T-cell (primary cell): ENCODE data around the gene COL5A2. TPM values are rescaled to one million over a fixed set of nuclear protein-coding genes. Genes with fewer than 3 reads are reported as not detected.

Source experiments
- ATAC-seq, 4 experiments: fragments of 200-7000 bp in 3 of 4; fragments of 150-1000 bp in 1 of 4; cut with Tn5 transposase; replicated peaks in 1 of 4; 1 replicate in 3 of 4; 2 replicates in 1 of 4; pipeline ENCODE4 v1.10.0; 2021; ENCODE audit warnings: moderate library complexity in 3 of 4, mild to moderate bottlenecking in 2 of 4, moderate number of reproducible peaks in 1 of 4
- CTCF ChIA-PET, 2 donors: fragments of 300-600 bp; sonication (Branson Sonifier 250); formaldehyde crosslinking; loops; one replicate each; lab custom pipeline; 2022; ENCODE audit warnings: antibody characterized with exemption in 2 of 2; lab: Charles Lee
- POLR2A ChIA-PET, 2 donors: fragments of 300-600 bp; sonication (Branson Sonifier 250); formaldehyde crosslinking; loops; one replicate each; lab custom pipeline; 2022; ENCODE audit warnings: antibody characterized with exemption in 2 of 2; lab: Charles Lee
- DNase-seq, 35 experiments: peaks; one replicate each; pipeline versions ENCODE4 v3.0.0 to v3.0.0-alpha.2; 2013 to 2023
- H3K27ac ChIP-seq: one replicate; pipeline ENCODE4 v1.5.1; 2013; ENCODE audit warnings: low read length
- H3K27me3 ChIP-seq, 2 experiments: replicated peaks in 1 of 2; 1 replicate in 1 of 2; 2 replicates in 1 of 2; pipeline versions ENCODE4 v1.6.1 to v1.7.0; 2013; ENCODE audit warnings: low read length in 1 of 2, mixed read lengths in 1 of 2; ENCODE audit not compliant: control insufficient read depth in 2 of 2, insufficient read depth in 2 of 2; ENCODE audit errors: extremely low read depth in 1 of 2
- H3K36me3 ChIP-seq, 2 donors: 1 replicate in 1 of 2; 2 replicates in 1 of 2; pipeline versions ENCODE4 v1.6.1 to v1.7.0; 2013; ENCODE audit warnings: low read length in 1 of 2; ENCODE audit not compliant: control insufficient read depth in 2 of 2, insufficient read depth in 1 of 2; ENCODE audit errors: extremely low read depth in 1 of 2
- H3K4me1 ChIP-seq, 2 experiments: 1 replicate in 1 of 2; 2 replicates in 1 of 2; pipeline versions ENCODE4 v1.6.1 to v1.7.0; 2013; ENCODE audit warnings: low read length in 2 of 2, mixed read lengths in 1 of 2; ENCODE audit not compliant: insufficient read depth in 2 of 2, control insufficient read depth in 1 of 2; ENCODE audit errors: extremely low read depth in 1 of 2
- H3K4me3 ChIP-seq, 2 donors: 1 replicate in 1 of 2; 2 replicates in 1 of 2; pipeline versions ENCODE4 v1.5.1 to v1.7.0; 2013; ENCODE audit warnings: mild to moderate bottlenecking in 2 of 2, low read length in 1 of 2, moderate library complexity in 1 of 2; ENCODE audit not compliant: control insufficient read depth in 1 of 2; ENCODE audit errors: extremely low read depth in 1 of 2
- H3K9me3 ChIP-seq: 2 replicates; pipeline ENCODE4 v1.7.0; 2013
- H3K27ac Mint-ChIP-seq, 2 donors: one replicate each; pipeline ENCODE4 v1.8.0; 2020 to 2021; ENCODE audit warnings: mild to moderate bottlenecking in 2 of 2, mixed read lengths in 2 of 2
- H3K27me3 Mint-ChIP-seq, 2 donors: one replicate each; pipeline ENCODE4 v1.8.0; 2021 to 2022; ENCODE audit warnings: mixed read lengths in 2 of 2
- H3K36me3 Mint-ChIP-seq: one replicate; pipeline ENCODE4 v1.8.0; 2021; ENCODE audit warnings: mixed read lengths
- H3K4me1 Mint-ChIP-seq, 3 donors: one replicate each; pipeline ENCODE4 v1.8.0; 2020 to 2022; ENCODE audit warnings: mixed read lengths in 3 of 3, mild to moderate bottlenecking in 1 of 3
- H3K4me3 Mint-ChIP-seq, 3 donors: one replicate each; pipeline ENCODE4 v1.8.0; 2020 to 2022; ENCODE audit warnings: mild to moderate bottlenecking in 3 of 3, mixed read lengths in 3 of 3, moderate library complexity in 3 of 3
- H3K9me3 Mint-ChIP-seq, 3 donors: one replicate each; pipeline ENCODE4 v1.8.0; 2020 to 2022; ENCODE audit warnings: mixed read lengths in 3 of 3
- WGBS: methylation state at CpG from one replicate; pipeline ENCODE4 v1.1.5; 2013; ENCODE audit warnings: missing lambda C conversion rate; ENCODE audit not compliant: insufficient coverage; 5-methylcytosine and 5-hydroxymethylcytosine counted together
- total RNA-seq, 35 experiments: library from RNA in 6 of 35; stranded (reverse) in 6 of 35; fragments of 120-200 nt in 1 of 35; gene quantifications; one replicate each; pipeline versions ENCODE4 v1.2.1 to v1.2.4 and lab custom pipeline; 2013 to 2026

COL5A2 gene
- total RNA-seq, 5 donors from 2014 or later (not counting 1 experiment from before 2014, with no cell fraction given), result 0.40 to 1.9 (median 1.3) TPM

DNA sequence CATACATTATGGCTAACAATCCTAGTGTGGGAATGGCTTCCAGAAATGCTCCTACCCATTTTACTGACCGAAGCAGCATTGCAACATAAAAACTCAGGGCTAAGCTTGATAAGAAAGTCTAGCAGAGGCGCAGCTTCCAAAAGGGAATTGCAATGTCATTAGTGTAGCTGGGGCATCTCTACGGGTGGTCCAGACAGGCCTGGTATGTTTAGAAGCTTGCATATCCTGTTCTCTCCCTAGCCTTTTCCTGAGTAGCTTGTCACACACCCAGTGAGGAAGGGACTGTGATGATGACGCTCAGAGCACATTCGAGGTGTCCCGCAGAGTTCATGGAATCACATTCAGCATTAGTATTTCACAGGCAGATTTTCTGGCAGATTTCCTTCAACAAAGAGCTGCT, 38.0 kb upstream of the COL5A2 start:
- H3K36me3 Mint-ChIP-seq, result no peaks in the 10 kb centered on the region
- H3K9me3 Mint-ChIP-seq, result no peaks in the 10 kb centered on the region
- peaks cover 0 to 4% of the 10 kb centered on the region in 2 donors for H3K27me3 Mint-ChIP-seq
- ChIA-PET POLR2A (no interaction called here), CTCF (no interaction called here)
- H3K36me3 ChIP-seq, result no peaks in the 10 kb centered on the region
- H3K9me3 ChIP-seq, result no peaks in the 10 kb centered on the region
- DNase-seq (no peak), ATAC-seq (no peak)
- no peaks in the 10 kb centered on the region for H3K4me1 Mint-ChIP-seq
- H3K4me3 ChIP-seq, result no peak overlapping the region
- 73% methylated on average over 4 of the region's 6 CpGs for WGBS
- no peak overlapping the region for H3K4me3 Mint-ChIP-seq
- H3K27ac Mint-ChIP-seq, result no peak overlapping the region
- no peaks in the 10 kb centered on the region for H3K27me3 ChIP-seq
- H3K4me1 ChIP-seq, result no peaks in the 10 kb centered on the region
- no peak overlapping the region for H3K27ac ChIP-seq

DNA sequence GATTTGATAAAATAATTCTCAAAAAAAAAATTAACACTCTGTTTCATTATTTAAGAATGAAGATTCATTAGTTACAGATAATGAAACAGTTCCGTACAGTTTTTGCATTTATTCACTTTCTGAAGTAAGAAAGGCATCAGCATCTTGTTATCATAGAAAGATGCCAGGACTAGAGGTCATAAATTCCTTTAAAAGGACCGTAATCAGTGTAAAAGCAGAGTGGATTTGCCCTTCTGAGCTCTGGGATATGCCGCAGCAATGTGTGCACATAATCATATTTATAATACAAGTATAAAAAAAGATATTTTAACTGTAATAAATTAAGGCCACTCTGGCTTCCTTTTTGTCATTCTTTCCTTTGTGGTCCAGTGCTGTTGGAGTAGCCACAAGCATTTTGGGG, 37.5 kb upstream of the COL5A2 start:
- H3K27me3 ChIP-seq, result no peaks in the 10 kb centered on the region
- Mint-ChIP-seq H3K4me3 (no peak overlapping the region), H3K4me1 (no peaks in the 10 kb centered on the region), H3K36me3 (no peaks in the 10 kb centered on the region), H3K9me3 (no peaks in the 10 kb centered on the region), H3K27me3 (peaks cover 0 to 4% of the 10 kb centered on the region in 2 donors), H3K27ac (no peak overlapping the region)
- CTCF ChIA-PET, result no interaction called here
- POLR2A ChIA-PET, result no interaction called here
- ATAC-seq, result no peak
- H3K4me1 ChIP-seq, result no peaks in the 10 kb centered on the region
- no peaks in the 10 kb centered on the region for H3K9me3 ChIP-seq
- no peak overlapping the region for H3K4me3 ChIP-seq
- WGBS, result no CpG with 5 or more reads among the region's 3 CpGs
- no peak overlapping the region for H3K27ac ChIP-seq
- DNase-seq, result no peak
- H3K36me3 ChIP-seq, result no peaks in the 10 kb centered on the region

DNA sequence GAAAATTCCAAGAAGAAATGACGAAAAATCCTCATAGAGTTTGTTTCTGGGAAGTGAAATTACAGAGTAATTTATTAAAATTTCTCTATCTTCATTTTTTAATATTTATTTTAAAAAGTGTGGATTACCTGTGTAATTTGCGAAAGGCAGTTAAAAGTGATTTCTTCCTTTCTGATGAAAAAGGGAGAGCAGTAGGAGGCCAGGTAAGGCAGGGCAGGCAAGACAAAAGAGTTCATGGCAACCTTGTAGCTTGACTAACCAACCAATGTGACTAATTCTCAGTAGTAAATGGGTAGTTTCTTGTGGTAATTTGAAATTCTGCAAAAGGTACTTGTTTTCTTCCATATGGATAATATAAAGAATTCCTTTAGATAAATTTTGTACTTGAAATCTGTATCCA, 34.9 kb upstream of the COL5A2 start:
- H3K36me3 ChIP-seq, result no peaks in the 10 kb centered on the region
- POLR2A ChIA-PET, result no interaction called here
- H3K9me3 ChIP-seq, result no peaks in the 10 kb centered on the region
- Mint-ChIP-seq H3K27ac (no peak overlapping the region), H3K36me3 (no peaks in the 10 kb centered on the region), H3K4me1 (no peaks in the 10 kb centered on the region), H3K4me3 (no peak overlapping the region), H3K9me3 (no peaks in the 10 kb centered on the region), H3K27me3 (peaks cover 0 to 4% of the 10 kb centered on the region in 2 donors)
- no peaks in the 10 kb centered on the region for H3K27me3 ChIP-seq
- DNase-seq, result no peak
- ATAC-seq, result no peak
- H3K4me1 ChIP-seq, result no peaks in the 10 kb centered on the region
- 80% methylated on average over 1 of the region's 2 CpGs for WGBS
- H3K4me3 ChIP-seq, result no peak overlapping the region
- H3K27ac ChIP-seq, result no peak overlapping the region
- CTCF ChIA-PET, result no interaction called here

GRCh38 chr2:189213250-189213649, 33.7 kb upstream of the COL5A2 start:
- H3K27me3 Mint-ChIP-seq, result peaks cover 0 to 7% of the 10 kb centered on the region in 2 donors
- Histone ChIP-seq H3K27ac (no peak overlapping the region), H3K4me3 (no peak overlapping the region), H3K36me3 (no peaks in the 10 kb centered on the region), H3K9me3 (no peaks in the 10 kb centered on the region), H3K27me3 (no peaks in the 10 kb centered on the region), H3K4me1 (no peaks in the 10 kb centered on the region)
- no peak overlapping the region for H3K4me3 Mint-ChIP-seq
- 60% methylated on average over 1 of the region's 2 CpGs for WGBS
- H3K36me3 Mint-ChIP-seq, result no peaks in the 10 kb centered on the region
- H3K4me1 Mint-ChIP-seq, result no peaks in the 10 kb centered on the region
- H3K9me3 Mint-ChIP-seq, result no peaks in the 10 kb centered on the region
- DNase-seq (no peak), ATAC-seq (no peak)
- ChIA-PET POLR2A (no interaction called here), CTCF (no interaction called here)
- H3K27ac Mint-ChIP-seq, result no peak overlapping the region

DNA sequence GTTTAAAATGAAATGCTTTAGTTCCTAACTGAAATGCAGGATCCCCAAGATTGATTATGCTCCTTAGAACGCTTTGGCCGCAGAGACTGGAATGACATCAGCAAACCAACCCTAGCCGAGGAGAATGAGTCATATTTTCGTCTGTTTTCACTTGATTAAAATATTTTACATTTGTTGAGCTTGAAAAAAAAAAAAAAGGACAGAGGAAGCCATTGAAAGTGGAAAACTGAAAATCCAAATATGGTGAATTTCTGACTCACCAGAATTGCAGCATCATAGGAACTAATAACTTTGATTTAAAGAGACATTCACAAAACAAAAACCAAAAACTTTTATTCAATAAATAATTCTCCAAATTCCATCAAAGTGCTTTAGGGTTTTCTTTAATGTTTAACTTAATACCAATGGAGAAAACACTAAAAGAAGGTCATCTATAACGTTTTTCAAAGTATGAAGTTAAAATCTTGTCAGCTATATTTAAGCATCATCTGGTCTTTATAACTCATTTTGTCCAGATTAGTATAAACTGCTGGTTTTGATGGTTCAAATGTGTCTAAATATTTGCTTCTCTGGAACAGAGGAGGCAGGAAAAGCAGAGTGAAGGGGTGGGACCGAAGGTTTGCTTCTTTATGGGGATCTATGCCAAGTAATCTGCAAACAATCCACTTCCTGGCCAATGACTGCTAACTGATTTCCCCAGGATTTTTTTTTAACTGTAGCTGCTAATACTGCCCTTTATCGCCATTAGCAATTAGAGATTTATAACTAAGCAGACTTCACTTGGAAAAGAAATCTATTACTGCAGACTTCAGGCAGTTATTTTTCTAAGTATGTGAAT, 30.9 kb upstream of the COL5A2 start:
- Mint-ChIP-seq H3K9me3 (no peaks in the 10 kb centered on the region), H3K4me3 (no peak overlapping the region), H3K27me3 (peaks cover 0 to 10% of the 10 kb centered on the region in 2 donors), H3K4me1 (no peaks in the 10 kb centered on the region), H3K27ac (no peak overlapping the region), H3K36me3 (no peaks in the 10 kb centered on the region)
- Histone ChIP-seq H3K27me3 (no peaks in the 10 kb centered on the region), H3K36me3 (no peaks in the 10 kb centered on the region), H3K4me1 (no peaks in the 10 kb centered on the region), H3K27ac (no peak overlapping the region), H3K4me3 (no peak overlapping the region), H3K9me3 (no peaks in the 10 kb centered on the region)
- ChIA-PET POLR2A (no interaction called here), CTCF (interaction anchor here (0.6 kb wide), 3 partner anchors 29 to 767 kb away, joined by 3 to 4 read pairs (median 3); no protein-coding TSS in a partner anchor)
- no CpG with 5 or more reads among the region's 7 CpGs for whole genome bisulfite sequencing
- no peak for ATAC-seq
- DNase-seq, result no peak

GRCh38 chr2:189208254-189208653, 28.7 kb upstream of the COL5A2 start:
- no peak overlapping the region for H3K27ac ChIP-seq
- H3K27me3 ChIP-seq, result no peaks in the 10 kb centered on the region
- Mint-ChIP-seq H3K36me3 (no peaks in the 10 kb centered on the region), H3K27ac (no peak overlapping the region), H3K9me3 (no peaks in the 10 kb centered on the region), H3K4me1 (peaks cover 0 to 6% (median 0%) of the 10 kb centered on the region in 3 donors), H3K27me3 (peaks cover 0 to 6% of the 10 kb centered on the region in 2 donors), H3K4me3 (no peak overlapping the region)
- ChIA-PET POLR2A (no interaction called here), CTCF (no interaction called here)
- H3K4me3 ChIP-seq, result no peak overlapping the region
- H3K9me3 ChIP-seq, result no peaks in the 10 kb centered on the region
- DNase-seq, result no peak
- H3K4me1 ChIP-seq, result no peaks in the 10 kb centered on the region
- no peak for ATAC-seq
- no peaks in the 10 kb centered on the region for H3K36me3 ChIP-seq
- WGBS, result no CpG with 5 or more reads among the region's 1 CpG
